Forelimb muscle (tissue), 1 donor: ENCODE measurements around the gene INPPL1. TPM values are rescaled to one million over a fixed set of nuclear protein-coding genes. Genes with fewer than 3 reads are reported as not detected.

ENCODE experiments used
- DNase-seq: peaks from one replicate; pipeline ENCODE4 v3.0.0-alpha.2; 2013; ENCODE audit warnings: low read depth
- polyA plus RNA-seq: library from polyadenylated mRNA; unstranded; fragments of 120-200 nt; gene quantifications from one replicate; pipeline ENCODE4 v1.2.1, GENCODE V29; 2013; ENCODE audit not compliant: insufficient read length

The INPPL1 gene
- polyA plus RNA-seq, 1 donor = 151 TPM

DNA sequence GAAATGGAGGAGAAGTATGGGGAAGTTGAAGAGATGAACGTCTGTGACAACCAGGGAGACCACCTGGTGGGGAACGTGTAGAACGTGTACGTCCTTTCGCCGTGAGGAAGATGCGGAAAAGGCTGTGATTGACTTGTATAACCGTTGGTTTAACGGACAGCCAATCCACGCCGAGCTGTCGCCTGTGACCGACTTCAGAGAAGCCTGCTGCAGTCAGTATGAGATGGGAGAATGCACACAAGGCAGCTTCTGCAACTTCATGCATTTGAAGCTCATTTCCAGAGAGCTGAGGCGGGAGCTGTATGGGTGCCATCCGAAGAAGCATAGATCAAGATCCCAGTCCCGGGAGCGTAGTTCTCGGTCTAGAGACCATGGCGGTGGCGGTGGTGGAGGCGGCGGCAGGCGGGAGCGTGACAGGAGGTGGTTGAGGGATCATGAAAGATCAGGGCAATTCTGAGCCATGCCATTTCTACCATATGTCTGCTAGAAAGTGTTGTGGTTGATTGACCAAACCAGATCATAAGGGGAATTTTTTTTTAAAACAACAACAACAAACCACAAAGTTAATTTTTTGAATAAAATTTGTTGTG lies 56.3 kb downstream of the INPPL1 start:
- no peak for DNase-seq

DNA sequence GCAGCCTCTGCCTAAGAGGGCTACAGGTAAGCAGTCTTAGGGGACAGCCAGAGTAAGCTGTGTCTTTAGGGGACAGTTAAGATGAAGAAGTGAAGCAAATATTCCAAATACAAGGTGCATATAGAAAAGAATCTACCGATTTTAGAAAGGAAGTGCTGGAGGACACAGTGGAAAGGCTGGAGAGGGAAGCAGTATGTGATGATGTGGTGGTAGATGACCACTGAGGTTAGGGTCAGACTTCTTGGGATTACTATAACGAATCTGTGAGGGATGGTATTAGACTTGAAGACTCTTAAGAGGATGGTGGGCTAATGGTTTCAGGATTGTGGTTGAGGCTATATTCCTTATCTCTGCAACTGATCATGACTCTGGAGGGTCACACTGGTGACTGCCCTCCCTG lies 59.4 kb downstream of the INPPL1 start:
- no peak for DNase-seq

DNA sequence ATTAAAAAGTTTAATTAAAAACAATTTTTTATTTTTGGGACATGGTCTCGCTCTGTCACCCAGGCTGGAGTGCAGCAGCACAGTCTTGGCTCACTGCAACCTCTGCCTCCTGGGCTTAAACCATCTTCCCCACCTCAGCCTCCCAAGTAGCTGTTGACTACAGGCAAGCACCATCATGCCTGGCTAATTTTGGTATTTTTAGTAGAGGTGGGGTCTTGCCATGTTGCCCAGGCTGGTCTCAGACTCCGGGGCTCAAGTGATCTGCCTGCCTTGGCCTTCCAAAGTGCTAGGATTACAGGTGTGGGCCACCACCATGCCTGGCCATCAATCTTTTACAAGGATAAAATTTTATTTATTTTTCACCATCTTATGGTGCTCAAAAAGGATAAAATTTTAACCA lies 62.7 kb downstream of the INPPL1 start:
- no peak for DNase-seq

Other genes with a start within 250 kb of the INPPL1 start
- 8.2 TPM for gene IL18BP, start 225.9 kb upstream of the INPPL1 start, polyA plus RNA-seq
- gene NUMA1, start 144.2 kb upstream of the INPPL1 start, polyA plus RNA-seq = 165 TPM
- gene LRRC51, start 143.9 kb upstream of the INPPL1 start, polyA plus RNA-seq = 6.5 TPM
- 78.6 TPM for gene LAMTOR1, start 121.5 kb upstream of the INPPL1 start, polyA plus RNA-seq
- not detected for gene TOMT, start 118.8 kb upstream of the INPPL1 start, polyA plus RNA-seq
- 30.8 TPM for gene ANAPC15, start 112.1 kb upstream of the INPPL1 start, polyA plus RNA-seq
- 0.65 TPM for gene FOLR3, start 89.0 kb upstream of the INPPL1 start, polyA plus RNA-seq
- 4.1 TPM for gene FOLR1, start 32.6 kb upstream of the INPPL1 start, polyA plus RNA-seq
- 19.8 TPM for gene FOLR2, start 8.0 kb upstream of the INPPL1 start, polyA plus RNA-seq
- gene PHOX2A, start 19.4 kb downstream of the INPPL1 start, polyA plus RNA-seq = not detected
- gene CLPB, start 209.8 kb downstream of the INPPL1 start, polyA plus RNA-seq = 15.9 TPM